Embryonic facial prominence (tissue), 1 donor: ENCODE measurements around the gene PGC.

ENCODE experiments used
- DNase-seq: peaks from one replicate; pipeline ENCODE4 v3.0.0-alpha.2; 2016; ENCODE audit errors: extremely low spot score

PGC gene

GRCh38 chr6:41730531-41731436, 16.4 kb downstream of the PGC start:
- DNase-seq = no peak

- no peak for DNase-seq
Measured at GRCh38 chr6:41729624-41730023, 17.6 kb downstream of the PGC start.

GRCh38 chr6:41728954-41729353, 18.2 kb downstream of the PGC start:
- no peak for DNase-seq

GRCh38 chr6:41728073-41728936, 18.9 kb downstream of the PGC start:
- no peak for DNase-seq

GRCh38 chr6:41727705-41728072, 19.5 kb downstream of the PGC start:
- DNase-seq = no peak

- no peak for DNase-seq
Measured at GRCh38 chr6:41726876-41727275, 20.3 kb downstream of the PGC start.

- no peak for DNase-seq
Measured at GRCh38 chr6:41724586-41725501, 22.4 kb downstream of the PGC start.

GRCh38 chr6:41724228-41724580, 23.0 kb downstream of the PGC start:
- DNase-seq = no peak

GRCh38 chr6:41723530-41724227, 23.5 kb downstream of the PGC start:
- DNase-seq = no peak

- no peak for DNase-seq
Measured at GRCh38 chr6:41722969-41723529, 24.1 kb downstream of the PGC start.

GRCh38 chr6:41721414-41721813, 25.8 kb downstream of the PGC start:
- DNase-seq = no peak

GRCh38 chr6:41720783-41721182, 26.4 kb downstream of the PGC start:
- DNase-seq = no peak

- no peak for DNase-seq
Measured at GRCh38 chr6:41720262-41720620, 27.0 kb downstream of the PGC start.

- no peak for DNase-seq
Measured at GRCh38 chr6:41719436-41720261, 27.5 kb downstream of the PGC start.

GRCh38 chr6:41718828-41719227, 28.4 kb downstream of the PGC start:
- no peak for DNase-seq

GRCh38 chr6:41717392-41717736, 29.8 kb downstream of the PGC start:
- DNase-seq = no peak

GRCh38 chr6:41716516-41717391, 30.4 kb downstream of the PGC start:
- no peak for DNase-seq

- no peak for DNase-seq
Measured at GRCh38 chr6:41715795-41716515, 31.2 kb downstream of the PGC start.
